GM12878 (cell line): ENCODE data around the gene CLN6. TPM values are rescaled to one million over a fixed set of nuclear protein-coding genes. Genes with fewer than 3 reads are reported as not detected.

Experiments used
- ATAC-seq: fragments of 200-7000 bp; cut with Tn5 transposase; 3 replicates; pipeline ENCODE4 v1.9.1; 2020; ENCODE audit warnings: mild to moderate bottlenecking, moderate library complexity
- BruUV-seq: library from RNA; stranded (reverse); fragments of 400-500 nt; replicated peaks from 2 replicates; lab custom pipeline; 2021; lab: Mats Ljungman, UMichigan
- CTCF ChIA-PET: fragments of 300-600 bp; sonication (Branson Sonifier 250); formaldehyde crosslinking; extraction: SDS; loops from one replicate; lab custom pipeline; 2021; ENCODE audit warnings: inconsistent platforms; lab: Yijun Ruan, JAX
- POLR2A ChIA-PET: fragments of 350-600 bp; formaldehyde crosslinking; extraction: SDS; loops from one replicate; lab custom pipeline; 2021; ENCODE audit warnings: inconsistent platforms; lab: Charles Lee
- RAD21 ChIA-PET: fragments of 300-600 bp; sonication (Branson Sonifier 250); formaldehyde crosslinking; loops from one replicate; lab custom pipeline; 2023; ENCODE audit warnings: antibody characterized with exemption; ENCODE audit not compliant: unreplicated experiment; lab: Charles Lee
- SMC1A ChIA-PET: fragments of 300-600 bp; sonication (Branson Sonifier 250); formaldehyde crosslinking; loops from one replicate; lab custom pipeline; 2023; ENCODE audit not compliant: unreplicated experiment, uncharacterized antibody; lab: Charles Lee
- DNase-seq: peaks from one replicate; pipeline ENCODE4 v3.0.0-alpha.2; 2011; ENCODE audit warnings: low read depth, low spot score
- FAIRE-seq: peaks from 3 replicates; lab custom pipeline; 2011; peaks lifted over from hg19 to GRCh38; lab: Jason Lieb, UNC
- H2AFZ ChIP-seq: 2 replicates; pipeline ENCODE4 v1.6.0; 2011; ENCODE audit warnings: low read depth, low read length, control low read depth; ENCODE audit not compliant: control insufficient read depth
- H3K27ac ChIP-seq: 2 replicates; pipeline ENCODE4 v1.5.1; 2011; ENCODE audit warnings: control low read depth; ENCODE audit not compliant: control insufficient read depth, insufficient read depth
- H3K27me3 ChIP-seq, 2 experiments: replicated peaks in 1 of 2; 2 replicates each; pipeline versions ENCODE4 v1.6.0 to v1.6.1; 2011; ENCODE audit warnings: low read length in 1 of 2; ENCODE audit not compliant: control insufficient read depth in 2 of 2, insufficient read depth in 2 of 2
- H3K36me3 ChIP-seq, 2 experiments: 2 replicates each; pipeline ENCODE4 v1.5.1; 2011; ENCODE audit warnings: low read length in 1 of 2; ENCODE audit not compliant: control insufficient read depth in 2 of 2, insufficient read depth in 2 of 2
- H3K4me1 ChIP-seq: 2 replicates; pipeline ENCODE4 v1.6.1; 2011; ENCODE audit warnings: mild to moderate bottlenecking, low read length, moderate library complexity, mixed read lengths; ENCODE audit not compliant: control insufficient read depth, insufficient read depth
- H3K4me2 ChIP-seq: 2 replicates; pipeline ENCODE4 v1.6.0; 2011; ENCODE audit warnings: control low read depth; ENCODE audit not compliant: control insufficient read depth, insufficient read depth
- H3K4me3 ChIP-seq: fragments of 200-600 bp; sonication (generic); 2 replicates; pipeline ENCODE4 v1.5.1; 2016
- H3K79me2 ChIP-seq: 2 replicates; pipeline ENCODE4 v1.6.0; 2011; ENCODE audit warnings: low read length; ENCODE audit not compliant: control insufficient read depth, insufficient read depth
- H3K9ac ChIP-seq: 2 replicates; pipeline ENCODE4 v1.8.0; 2011; ENCODE audit warnings: low read length, control low read depth, mixed read lengths; ENCODE audit not compliant: control insufficient read depth, insufficient read depth
- H3K9me3 ChIP-seq: replicated peaks from 3 replicates; pipeline ENCODE4 v1.5.1; 2011; ENCODE audit warnings: mild to moderate bottlenecking, low read length; ENCODE audit not compliant: control insufficient read depth, insufficient read depth
- H4K20me1 ChIP-seq: 2 replicates; pipeline ENCODE4 v1.6.0; 2011; ENCODE audit not compliant: control insufficient read depth, insufficient read depth
- HDAC2 ChIP-seq: fragments of 200-600 bp; sonication (generic); IDR thresholded peaks from 2 replicates; pipeline ENCODE4 v1.6.1; 2017
- IKZF2 ChIP-seq, 2 experiments: fragments of 450-650 bp; IDR thresholded peaks; 2 replicates each; pipeline ENCODE4 v1.6.1; 2017; ENCODE audit warnings: mild to moderate bottlenecking in 2 of 2, moderate library complexity in 2 of 2
- MYC ChIP-seq: IDR thresholded peaks from 2 replicates; pipeline ENCODE4 v1.6.1; 2011; ENCODE audit warnings: mild to moderate bottlenecking, low read length, moderate library complexity, inconsistent platforms; ENCODE audit not compliant: insufficient read depth, insufficient replicate concordance, insufficient read length, severe bottlenecking
- NFIC ChIP-seq: IDR thresholded peaks from 2 replicates; pipeline ENCODE4 v1.6.1; 2012; ENCODE audit warnings: low read depth, mild to moderate bottlenecking, inconsistent platforms, low read length, moderate library complexity
- TAF1 ChIP-seq: IDR thresholded peaks from 2 replicates; pipeline ENCODE4 v1.6.1; 2011; ENCODE audit warnings: mild to moderate bottlenecking, low read depth, low read length, borderline replicate concordance
- ZZZ3 ChIP-seq: IDR thresholded peaks from 2 replicates; pipeline ENCODE4 v1.6.1; 2011; ENCODE audit warnings: low read depth; ENCODE audit not compliant: control insufficient read depth, insufficient read length
- in situ Hi-C: fragments of 300-500 bp; cut with MboI; formaldehyde crosslinking; loops from 9 replicates; pipeline ENCODE4 v1.14.3; 2018; ENCODE audit warnings: mixed read lengths
- intact Hi-C: fragments of 100-400 bp; cut with micrococcal nuclease; formaldehyde crosslinking; loops from one replicate; pipeline ENCODE4 v1.14.2; 2022; ENCODE audit not compliant: unreplicated experiment
- polyA plus RNA-seq, 11 experiments: library from polyadenylated mRNA; depleted of rRNA in 4 of 11; unstranded in 6 of 11; stranded (reverse) in 5 of 11; fragments of >200 nt; fragmentation: Nextera tagmentation in 4 of 11; fragmentation: Illumina TruSeq in 1 of 11; extraction: Ambion mirVana in 4 of 11; extraction: Trizol in 1 of 11; gene quantifications; 1 replicate in 1 of 11; 2 replicates in 10 of 11; pipeline versions ENCODE4 v1.2.1 to v1.2.3, GENCODE V29; 2011 to 2016; ENCODE audit warnings: inconsistent platforms in 2 of 11, missing spikeins in 2 of 11, low read depth in 1 of 11
- total RNA-seq, 4 experiments: library from RNA; depleted of rRNA in 3 of 4; stranded (reverse); fragments of >200 nt in 3 of 4; fragmentation: Illumina TruSeq in 1 of 4; extraction: Trizol in 1 of 4; gene quantifications; 2 replicates each; pipeline versions ENCODE4 v1.2.1 to v1.2.3, GENCODE V29; 2013 to 2021
- TF ChIP-seq, protein P1 (sequence below): fragments of 450-650 bp; conservative IDR thresholded peaks from 2 replicates; pipeline ENCODE4 v1.6.1; 2017; ENCODE audit warnings: mild to moderate bottlenecking, moderate library complexity
- TF ChIP-seq, protein P2 (sequence below): IDR thresholded peaks from 2 replicates; pipeline ENCODE4 v1.6.1; 2012; ENCODE audit warnings: low read length, inconsistent platforms
- TF ChIP-seq, protein P3 (sequence below): fragments of 450-650 bp; IDR thresholded peaks from 2 replicates; pipeline ENCODE4 v1.6.1; 2017; ENCODE audit warnings: mild to moderate bottlenecking, moderate library complexity
- TF ChIP-seq, protein P4 (sequence below): IDR thresholded peaks from 2 replicates; pipeline ENCODE4 v1.6.1; 2012; ENCODE audit warnings: low read depth, low read length, improper control_type of control experiment
- TF ChIP-seq, protein P5 (sequence below): fragments of 450-650 bp; IDR thresholded peaks from 2 replicates; pipeline ENCODE4 v1.6.1; 2014; ENCODE audit warnings: mild to moderate bottlenecking

Gene CLN6
- total and polyA plus RNA-seq, 10 of the 15 experiments (the other 5 are each of a cell fraction or from before 2014, with no cell fraction given): 0.74 to 69.0 (median 30.3) TPM

DNA sequence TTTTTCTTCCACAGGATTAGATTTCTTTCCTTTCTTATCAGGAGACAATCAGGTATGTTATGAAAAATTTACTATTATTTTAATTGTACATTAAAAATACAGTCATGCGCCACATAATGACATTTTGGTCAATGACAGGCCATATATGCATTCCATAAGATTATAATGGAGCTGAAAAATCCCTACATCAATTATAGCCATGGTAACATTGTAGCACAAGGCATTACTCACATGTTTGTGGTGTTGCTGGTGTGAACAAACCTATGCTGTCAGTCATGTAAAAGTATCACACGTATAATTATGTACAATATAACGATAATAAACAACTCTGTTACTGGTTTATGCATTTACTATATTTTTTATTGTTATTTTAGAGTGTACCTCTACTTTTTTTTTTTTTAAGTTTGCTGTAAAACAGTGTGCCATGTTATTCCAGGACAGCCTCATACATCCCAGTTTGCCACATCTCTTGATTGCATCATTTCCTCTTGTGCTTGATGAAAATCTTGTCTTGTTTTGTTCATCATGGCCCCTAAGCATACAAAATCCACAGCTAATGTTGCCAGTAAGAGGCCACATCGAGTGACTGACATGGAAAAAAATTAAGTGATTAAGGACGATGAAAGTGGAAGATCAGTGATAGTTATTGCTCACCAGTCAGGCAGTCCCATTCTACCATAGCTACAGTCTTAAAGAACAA is 45.8 kb downstream of the CLN6 start (continued):
- TF ChIP-seq, protein P1, sequence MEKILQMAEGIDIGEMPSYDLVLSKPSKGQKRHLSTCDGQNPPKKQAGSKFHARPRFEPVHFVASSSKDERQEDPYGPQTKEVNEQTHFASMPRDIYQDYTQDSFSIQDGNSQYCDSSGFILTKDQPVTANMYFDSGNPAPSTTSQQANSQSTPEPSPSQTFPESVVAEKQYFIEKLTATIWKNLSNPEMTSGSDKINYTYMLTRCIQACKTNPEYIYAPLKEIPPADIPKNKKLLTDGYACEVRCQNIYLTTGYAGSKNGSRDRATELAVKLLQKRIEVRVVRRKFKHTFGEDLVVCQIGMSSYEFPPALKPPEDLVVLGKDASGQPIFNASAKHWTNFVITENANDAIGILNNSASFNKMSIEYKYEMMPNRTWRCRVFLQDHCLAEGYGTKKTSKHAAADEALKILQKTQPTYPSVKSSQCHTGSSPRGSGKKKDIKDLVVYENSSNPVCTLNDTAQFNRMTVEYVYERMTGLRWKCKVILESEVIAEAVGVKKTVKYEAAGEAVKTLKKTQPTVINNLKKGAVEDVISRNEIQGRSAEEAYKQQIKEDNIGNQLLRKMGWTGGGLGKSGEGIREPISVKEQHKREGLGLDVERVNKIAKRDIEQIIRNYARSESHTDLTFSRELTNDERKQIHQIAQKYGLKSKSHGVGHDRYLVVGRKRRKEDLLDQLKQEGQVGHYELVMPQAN: no peak
- TF ChIP-seq, protein P2, sequence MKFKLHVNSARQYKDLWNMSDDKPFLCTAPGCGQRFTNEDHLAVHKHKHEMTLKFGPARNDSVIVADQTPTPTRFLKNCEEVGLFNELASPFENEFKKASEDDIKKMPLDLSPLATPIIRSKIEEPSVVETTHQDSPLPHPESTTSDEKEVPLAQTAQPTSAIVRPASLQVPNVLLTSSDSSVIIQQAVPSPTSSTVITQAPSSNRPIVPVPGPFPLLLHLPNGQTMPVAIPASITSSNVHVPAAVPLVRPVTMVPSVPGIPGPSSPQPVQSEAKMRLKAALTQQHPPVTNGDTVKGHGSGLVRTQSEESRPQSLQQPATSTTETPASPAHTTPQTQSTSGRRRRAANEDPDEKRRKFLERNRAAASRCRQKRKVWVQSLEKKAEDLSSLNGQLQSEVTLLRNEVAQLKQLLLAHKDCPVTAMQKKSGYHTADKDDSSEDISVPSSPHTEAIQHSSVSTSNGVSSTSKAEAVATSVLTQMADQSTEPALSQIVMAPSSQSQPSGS: no peak
- TF ChIP-seq, all 136 proteins: peak for 0

DNA sequence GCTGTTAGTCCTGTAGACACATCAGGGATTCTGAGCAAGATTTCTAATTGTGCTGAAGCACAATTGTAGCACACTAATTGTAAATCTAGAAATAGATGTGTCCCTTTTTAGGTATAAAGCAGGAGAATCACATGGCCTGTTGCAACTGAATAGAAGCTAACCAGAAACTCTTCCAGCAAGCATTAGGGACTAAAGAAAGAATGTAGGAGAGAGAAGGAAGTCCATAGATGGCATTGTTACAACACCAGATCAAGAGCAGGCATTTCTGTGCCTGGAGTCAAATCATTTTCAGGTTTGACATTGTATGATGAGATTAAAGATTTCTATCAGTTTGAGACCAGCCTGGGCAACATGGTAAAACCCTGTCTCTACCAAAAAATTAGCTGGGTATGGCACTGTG is 51.8 kb downstream of the CLN6 start:
- Histone ChIP-seq H2AFZ (no peak overlapping the region), H3K4me1 (no peaks in the 10 kb centered on the region), H4K20me1 (no peaks in the 10 kb centered on the region), H3K9ac (no peak overlapping the region), H3K4me3 (no peak overlapping the region), H3K27me3 (no peaks in the 10 kb centered on the region), H3K79me2 (no peaks in the 10 kb centered on the region), H3K27ac (no peak overlapping the region), H3K4me2 (no peak overlapping the region), H3K9me3 (no peaks in the 10 kb centered on the region), H3K36me3 (peaks cover 5 to 31% of the 10 kb centered on the region in 2 experiments)
- ChIA-PET POLR2A (no interaction called here), RAD21 (no interaction called here), SMC1A (interaction anchor here (1.2 to 1.3 kb wide), 2 partner anchors 8 to 324 kb away, joined by 3 read pairs; no protein-coding TSS in a partner anchor), CTCF (interaction anchor here (1.3 kb wide), 1 partner anchor 11 kb away, joined by 3 read pairs; no protein-coding TSS in a partner anchor)
- BruUV-seq: no TSS peak
- FAIRE-seq (no peak), DNase-seq (no peak), ATAC-seq (no peak)
- intact Hi-C loops (no loop called here), in situ Hi-C loops (no loop called here)
- TF ChIP-seq ZZZ3 (no peak), NFIC (no peak), HDAC2 (no peak), TAF1 (no peak), IKZF2 (IDR thresholded peaks at IDR 0.05) (no peak), MYC (no peak)
- TF ChIP-seq, protein P3, sequence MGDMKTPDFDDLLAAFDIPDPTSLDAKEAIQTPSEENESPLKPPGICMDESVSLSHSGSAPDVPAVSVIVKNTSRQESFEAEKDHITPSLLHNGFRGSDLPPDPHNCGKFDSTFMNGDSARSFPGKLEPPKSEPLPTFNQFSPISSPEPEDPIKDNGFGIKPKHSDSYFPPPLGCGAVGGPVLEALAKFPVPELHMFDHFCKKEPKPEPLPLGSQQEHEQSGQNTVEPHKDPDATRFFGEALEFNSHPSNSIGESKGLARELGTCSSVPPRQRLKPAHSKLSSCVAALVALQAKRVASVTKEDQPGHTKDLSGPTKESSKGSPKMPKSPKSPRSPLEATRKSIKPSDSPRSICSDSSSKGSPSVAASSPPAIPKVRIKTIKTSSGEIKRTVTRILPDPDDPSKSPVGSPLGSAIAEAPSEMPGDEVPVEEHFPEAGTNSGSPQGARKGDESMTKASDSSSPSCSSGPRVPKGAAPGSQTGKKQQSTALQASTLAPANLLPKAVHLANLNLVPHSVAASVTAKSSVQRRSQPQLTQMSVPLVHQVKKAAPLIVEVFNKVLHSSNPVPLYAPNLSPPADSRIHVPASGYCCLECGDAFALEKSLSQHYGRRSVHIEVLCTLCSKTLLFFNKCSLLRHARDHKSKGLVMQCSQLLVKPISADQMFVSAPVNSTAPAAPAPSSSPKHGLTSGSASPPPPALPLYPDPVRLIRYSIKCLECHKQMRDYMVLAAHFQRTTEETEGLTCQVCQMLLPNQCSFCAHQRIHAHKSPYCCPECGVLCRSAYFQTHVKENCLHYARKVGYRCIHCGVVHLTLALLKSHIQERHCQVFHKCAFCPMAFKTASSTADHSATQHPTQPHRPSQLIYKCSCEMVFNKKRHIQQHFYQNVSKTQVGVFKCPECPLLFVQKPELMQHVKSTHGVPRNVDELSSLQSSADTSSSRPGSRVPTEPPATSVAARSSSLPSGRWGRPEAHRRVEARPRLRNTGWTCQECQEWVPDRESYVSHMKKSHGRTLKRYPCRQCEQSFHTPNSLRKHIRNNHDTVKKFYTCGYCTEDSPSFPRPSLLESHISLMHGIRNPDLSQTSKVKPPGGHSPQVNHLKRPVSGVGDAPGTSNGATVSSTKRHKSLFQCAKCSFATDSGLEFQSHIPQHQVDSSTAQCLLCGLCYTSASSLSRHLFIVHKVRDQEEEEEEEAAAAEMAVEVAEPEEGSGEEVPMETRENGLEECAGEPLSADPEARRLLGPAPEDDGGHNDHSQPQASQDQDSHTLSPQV: no peak
- TF ChIP-seq, protein P4, sequence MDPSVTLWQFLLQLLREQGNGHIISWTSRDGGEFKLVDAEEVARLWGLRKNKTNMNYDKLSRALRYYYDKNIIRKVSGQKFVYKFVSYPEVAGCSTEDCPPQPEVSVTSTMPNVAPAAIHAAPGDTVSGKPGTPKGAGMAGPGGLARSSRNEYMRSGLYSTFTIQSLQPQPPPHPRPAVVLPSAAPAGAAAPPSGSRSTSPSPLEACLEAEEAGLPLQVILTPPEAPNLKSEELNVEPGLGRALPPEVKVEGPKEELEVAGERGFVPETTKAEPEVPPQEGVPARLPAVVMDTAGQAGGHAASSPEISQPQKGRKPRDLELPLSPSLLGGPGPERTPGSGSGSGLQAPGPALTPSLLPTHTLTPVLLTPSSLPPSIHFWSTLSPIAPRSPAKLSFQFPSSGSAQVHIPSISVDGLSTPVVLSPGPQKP: no peak
- TF ChIP-seq, protein P5, sequence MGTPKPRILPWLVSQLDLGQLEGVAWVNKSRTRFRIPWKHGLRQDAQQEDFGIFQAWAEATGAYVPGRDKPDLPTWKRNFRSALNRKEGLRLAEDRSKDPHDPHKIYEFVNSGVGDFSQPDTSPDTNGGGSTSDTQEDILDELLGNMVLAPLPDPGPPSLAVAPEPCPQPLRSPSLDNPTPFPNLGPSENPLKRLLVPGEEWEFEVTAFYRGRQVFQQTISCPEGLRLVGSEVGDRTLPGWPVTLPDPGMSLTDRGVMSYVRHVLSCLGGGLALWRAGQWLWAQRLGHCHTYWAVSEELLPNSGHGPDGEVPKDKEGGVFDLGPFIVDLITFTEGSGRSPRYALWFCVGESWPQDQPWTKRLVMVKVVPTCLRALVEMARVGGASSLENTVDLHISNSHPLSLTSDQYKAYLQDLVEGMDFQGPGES: no peak
